HG02870 (cell line): ENCODE data around the gene IL36RN.
"Not testable (repeated sequence)": the region's sequence is repeated elsewhere in the genome, so short reads cannot be mapped to it uniquely, and the experiment has no call there.

ENCODE experiments used
- ATAC-seq: cut with Tn5 transposase; IDR thresholded peaks from one replicate; pipeline ENCODE4 v1.9.1; 2021; ENCODE audit warnings: mild to moderate bottlenecking, moderate library complexity; ENCODE audit not compliant: unreplicated experiment

Gene IL36RN

GRCh38 chr2:113096842-113097618 is 38.0 kb downstream of the IL36RN start:
- not testable (repeated sequence) for ATAC-seq

- ATAC-seq = no peak
Measured at GRCh38 chr2:113098041-113098440, 39.0 kb downstream of the IL36RN start.

DNA sequence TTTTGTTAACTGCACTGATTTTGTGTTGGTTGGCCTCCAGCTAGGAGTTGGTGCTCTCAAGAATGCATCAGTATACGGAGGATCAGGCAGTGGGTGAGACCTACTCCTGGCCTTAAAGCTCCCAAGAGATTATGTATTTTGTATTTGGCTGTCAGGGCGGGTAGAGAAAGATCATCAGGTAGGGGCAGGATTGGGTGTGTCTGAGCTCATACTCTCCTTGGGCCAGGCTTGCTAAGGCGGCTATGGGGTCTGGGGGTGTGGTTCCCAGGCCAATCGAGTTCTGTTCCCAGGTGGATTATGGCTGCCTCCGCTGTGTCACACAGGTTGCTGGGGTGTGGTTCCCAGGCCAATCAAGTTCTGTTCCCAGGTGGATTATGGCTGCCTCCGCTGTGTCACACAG is 39.5 kb downstream of the IL36RN start:
- no peak for ATAC-seq

DNA sequence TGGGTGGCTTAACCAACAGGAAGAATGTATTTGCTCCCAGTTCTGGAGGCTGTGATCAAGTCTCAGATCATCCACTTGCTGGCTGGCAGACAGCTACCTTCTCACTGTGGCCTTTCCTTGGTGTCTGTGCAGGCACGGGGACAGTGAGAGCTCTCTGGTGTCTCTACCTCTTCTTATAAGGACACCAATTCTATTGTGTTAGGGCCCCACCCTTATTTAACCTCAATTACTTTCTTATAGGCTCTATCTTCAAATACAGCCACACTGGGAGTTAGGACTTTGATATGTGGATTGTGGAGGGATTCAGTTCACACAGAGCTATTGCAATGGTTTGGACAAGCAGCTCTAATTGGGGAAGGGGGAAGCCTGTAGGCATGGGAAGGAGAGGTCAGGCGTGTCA is 43.1 kb downstream of the IL36RN start:
- no peak for ATAC-seq

GRCh38 chr2:113103277-113103676 is 44.3 kb downstream of the IL36RN start:
- no peak for ATAC-seq

- ATAC-seq = no peak
Measured at GRCh38 chr2:113104054-113104611, 45.1 kb downstream of the IL36RN start.

DNA sequence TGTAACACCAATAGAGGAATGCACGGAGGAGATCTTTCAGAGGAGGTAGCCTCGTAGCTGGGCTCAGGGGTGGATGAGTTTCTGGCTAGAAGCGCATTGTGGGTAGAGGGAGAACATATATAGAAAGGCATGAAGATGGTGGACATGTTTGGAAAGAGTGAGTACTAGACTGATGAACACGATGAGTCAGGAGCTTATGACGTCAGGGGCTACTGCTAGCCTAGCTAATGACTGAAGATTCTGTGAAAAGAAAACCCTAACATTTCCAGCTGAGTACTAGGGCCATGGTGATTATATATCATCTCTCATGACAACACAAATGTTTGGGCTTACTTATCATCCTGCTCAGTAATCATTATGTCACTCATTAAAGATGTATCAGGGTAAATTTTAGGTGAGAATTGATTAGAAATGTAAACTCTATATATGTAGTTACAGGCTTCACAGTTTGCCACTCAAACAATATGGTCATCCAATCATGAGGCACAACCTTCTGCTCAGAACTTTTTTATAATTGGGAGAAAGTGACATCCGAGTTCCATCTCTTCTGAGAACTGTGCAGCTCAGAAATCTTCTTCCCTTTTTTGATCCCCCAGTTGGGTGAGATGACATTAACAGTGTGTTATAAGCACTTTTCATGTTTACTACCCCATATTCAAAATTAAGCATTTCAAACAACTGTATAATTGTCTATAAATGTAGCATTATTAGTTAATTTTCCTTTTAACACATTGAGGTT is 46.2 kb downstream of the IL36RN start:
- no peak for ATAC-seq

DNA sequence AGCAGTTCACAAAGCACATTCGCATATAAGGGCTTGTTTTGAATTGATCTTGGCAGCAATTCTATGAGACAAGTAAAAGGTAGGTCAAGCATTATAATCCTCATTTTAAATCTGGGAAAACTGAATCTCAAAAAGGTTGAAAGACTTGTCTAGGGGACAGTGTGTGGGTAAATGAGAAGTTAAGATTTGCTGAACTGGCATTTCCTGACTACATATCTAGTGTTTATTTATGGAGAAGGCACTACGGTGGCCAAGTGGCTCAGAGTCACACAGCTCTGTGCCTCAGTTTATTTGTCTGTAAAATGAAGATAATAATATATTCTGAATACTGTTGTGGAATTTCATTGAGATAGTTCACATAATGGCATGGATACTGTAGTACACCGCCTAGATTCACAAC is 52.1 kb downstream of the IL36RN start:
- ATAC-seq = no peak

DNA sequence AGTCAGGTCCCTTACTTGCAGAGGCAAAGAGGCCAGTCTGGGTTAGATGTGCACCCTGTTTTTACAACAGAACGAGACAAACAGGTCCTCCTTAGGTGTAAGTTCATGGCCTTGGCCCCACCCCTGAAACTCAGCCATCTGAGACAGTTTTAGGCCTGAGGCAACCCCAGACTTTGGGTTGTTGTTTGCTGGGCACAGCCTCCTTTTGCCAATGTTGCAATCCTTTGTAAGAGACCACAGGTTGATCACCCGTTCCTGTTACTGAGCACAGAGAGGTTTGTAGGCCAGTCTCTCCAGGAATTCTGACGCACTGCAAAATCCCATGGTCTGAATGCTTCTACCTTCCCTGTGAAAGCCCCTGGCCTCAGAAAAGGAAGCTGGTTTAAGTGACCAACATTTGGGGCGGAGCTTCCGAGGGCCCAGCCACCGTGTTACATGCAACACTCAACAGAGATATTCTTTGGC is 52.9 kb downstream of the IL36RN start:
- ATAC-seq = no peak

DNA sequence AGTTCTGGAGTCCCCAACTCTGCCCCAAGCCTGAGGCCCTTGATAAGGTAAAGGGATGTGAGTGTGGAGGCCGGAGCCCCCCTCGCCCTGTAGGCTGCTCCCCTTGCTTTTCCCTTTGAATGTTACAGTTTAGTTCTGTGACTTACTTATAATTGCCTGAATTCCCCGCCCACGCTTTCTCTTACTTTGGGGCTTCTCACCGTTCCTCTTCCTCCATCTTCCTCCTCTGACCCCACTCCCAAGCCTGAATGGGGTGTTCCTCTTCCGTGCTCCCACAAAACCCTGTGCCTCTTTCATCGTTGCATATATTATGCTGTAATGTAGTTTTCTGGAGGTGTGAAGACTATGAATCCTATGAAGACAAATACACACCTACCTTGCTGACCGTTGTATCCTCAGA is 53.4 kb downstream of the IL36RN start:
- ATAC-seq = no peak

- no peak for ATAC-seq
Measured at GRCh38 chr2:113112871-113113270, 53.9 kb downstream of the IL36RN start.

DNA sequence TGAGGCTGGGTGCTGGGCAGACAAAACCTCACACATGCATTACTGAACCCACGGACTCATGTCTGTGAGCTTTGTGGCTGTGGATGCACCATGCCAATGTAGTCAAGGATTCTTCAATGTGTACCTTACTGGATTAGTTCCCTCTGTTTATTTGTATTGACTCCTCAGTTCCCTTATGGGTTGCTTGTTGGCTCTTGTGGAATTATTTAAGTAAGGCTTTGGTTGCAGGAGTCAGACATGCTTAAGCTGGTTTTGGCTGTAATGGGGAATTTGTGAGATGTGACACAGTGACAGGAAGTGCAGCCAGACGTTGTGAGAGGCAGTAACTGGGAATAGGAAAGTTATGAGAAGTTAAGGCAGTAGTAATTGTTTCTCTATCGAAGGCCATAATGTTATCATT is 54.8 kb downstream of the IL36RN start:
- ATAC-seq = no peak
